ENCODE results near the gene TMEM259.

DNA sequence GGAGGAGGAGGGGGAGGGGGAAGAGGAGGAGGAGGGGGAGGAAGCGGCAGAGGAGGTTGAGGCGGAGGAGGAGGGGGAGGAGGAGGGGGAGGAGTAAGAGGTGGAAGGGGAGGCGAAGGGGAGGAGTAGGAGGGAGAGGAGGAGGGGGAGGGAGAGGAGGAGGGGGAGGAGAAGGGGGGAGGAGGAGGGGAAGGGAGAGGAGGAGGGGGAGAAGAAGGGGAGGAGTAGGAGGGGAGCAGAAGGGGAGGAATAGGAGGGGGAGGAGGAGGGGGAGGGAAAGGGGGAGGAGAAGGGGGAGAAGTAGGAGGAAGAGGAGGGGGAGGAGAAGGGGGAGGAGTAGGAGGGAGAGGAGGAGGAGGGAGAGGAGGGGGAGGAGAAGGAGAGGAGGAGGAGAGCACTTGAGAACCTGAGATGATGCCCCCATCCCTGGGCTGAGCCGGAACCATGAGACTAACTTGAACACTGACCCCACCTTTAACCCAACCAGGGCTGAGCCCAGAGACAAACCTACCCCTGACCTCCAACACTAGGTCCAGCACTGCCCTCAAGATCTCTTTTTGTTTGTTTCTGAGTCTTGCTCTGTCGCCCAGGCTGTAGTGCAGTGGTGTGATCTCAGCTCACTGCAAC is 31.5 kb upstream of the TMEM259 start:
- TF ChIP-seq CTCF (IDR thresholded peaks at IDR 0.05) (no peak), POLR2AphosphoS5 (IDR thresholded peaks at IDR 0.05) (no peak)
